Esophagus squamous epithelium (tissue), 4 donors: ENCODE measurements around the gene ELK3.

Source experiments
- CTCF ChIP-seq, 6 experiments: fragments of 450-650 bp in 4 of 6; fragments of 200-600 bp in 2 of 6; sonication (generic) in 2 of 6; IDR thresholded peaks; one replicate each; pipeline ENCODE4 v1.5.1; 2016 to 2019; ENCODE audit warnings: antibody characterized with exemption in 6 of 6, mild to moderate bottlenecking in 4 of 6, moderate library complexity in 4 of 6
- POLR2A ChIP-seq, 4 donors: fragments of 450-650 bp; IDR thresholded peaks; one replicate each; pipeline ENCODE4 v1.6.1; 2017; ENCODE audit warnings: antibody characterized with exemption in 4 of 4, mild to moderate bottlenecking in 4 of 4, moderate library complexity in 3 of 4

DNA sequence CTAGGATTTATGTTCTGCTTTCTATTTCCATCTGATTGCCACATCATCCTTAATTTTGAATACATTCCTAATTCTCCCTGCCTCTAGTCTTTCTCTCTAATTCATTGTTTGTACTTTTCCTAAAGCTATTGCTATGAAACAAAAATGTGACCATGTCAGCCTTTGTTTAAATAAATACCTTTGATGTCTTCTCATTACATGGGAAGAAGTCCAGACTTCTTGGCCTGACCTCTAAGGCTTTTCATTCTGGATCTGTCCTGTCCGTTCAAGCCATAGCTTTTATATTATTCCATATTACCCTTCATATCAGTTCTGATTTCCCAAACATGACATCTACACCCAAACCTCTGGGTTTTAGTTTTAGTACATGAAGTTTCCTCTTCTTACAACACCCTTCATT is 114.7 kb downstream of the ELK3 start:
- TF ChIP-seq POLR2A (IDR thresholded peaks at IDR 0.05) (no peak), CTCF (IDR thresholded peaks at IDR 0.05) (no peak)
